NT2/D1 (cell line): ENCODE data around the gene LBP.
A peak's percentile ranks its signal among the peaks of the same experiment; 100 is the strongest.

Source experiments
- DNase-seq: peaks from one replicate; pipeline ENCODE4 v3.0.0-alpha.2; 2011; ENCODE audit warnings: low read depth, low spot score
- H3K27me3 ChIP-seq: 2 replicates; pipeline ENCODE4 v1.6.0; 2011; ENCODE audit warnings: mild to moderate bottlenecking; ENCODE audit not compliant: insufficient read length, insufficient read depth
- H3K36me3 ChIP-seq: 2 replicates; pipeline ENCODE4 v1.6.1; 2011; ENCODE audit warnings: mild to moderate bottlenecking, low read length, mixed read lengths; ENCODE audit not compliant: insufficient read depth, insufficient read length
- H3K4me1 ChIP-seq: 2 replicates; pipeline ENCODE4 v1.5.1; 2011; ENCODE audit not compliant: insufficient read depth, insufficient read length
- H3K4me3 ChIP-seq: 2 replicates; pipeline ENCODE4 v1.5.1; 2011; ENCODE audit warnings: low read depth; ENCODE audit not compliant: insufficient read length
- H3K9ac ChIP-seq: 2 replicates; pipeline ENCODE4 v1.6.0; 2011; ENCODE audit warnings: low read depth; ENCODE audit not compliant: insufficient read length
- H3K9me3 ChIP-seq: 2 replicates; pipeline ENCODE4 v1.5.1; 2011; ENCODE audit warnings: mild to moderate bottlenecking, low read length; ENCODE audit not compliant: insufficient read depth
- SUZ12 ChIP-seq: IDR thresholded peaks from 2 replicates; pipeline ENCODE4 v1.6.1; 2011; ENCODE audit not compliant: insufficient read length, insufficient read depth; ENCODE audit errors: extremely low read depth
- YY1 ChIP-seq: IDR thresholded peaks from 2 replicates; pipeline ENCODE4 v1.6.1; 2011; ENCODE audit not compliant: insufficient read length, insufficient read depth
- ZNF274 ChIP-seq: IDR thresholded peaks from 2 replicates; pipeline ENCODE4 v1.6.1; 2011; ENCODE audit warnings: mild to moderate bottlenecking, low read depth, low read length

The LBP gene

GRCh38 chr20:38346247-38346651 is at the start of gene LBP:
TSS of gene LBP (plus strand) at chr20:38346482. CDS start at chr20:38346517, 35 bp downstream.
- H3K36me3 ChIP-seq: no peaks in the 10 kb centered on the region
- H3K4me3 ChIP-seq: no peak within 1 kb of the TSS
- no peaks in the 10 kb centered on the region for H3K27me3 ChIP-seq
- TF ChIP-seq YY1 (no peak), ZNF274 (no peak), SUZ12 (no peak)
- H3K4me1 ChIP-seq: peaks cover 21% of the 10 kb centered on the region
- H3K9me3 ChIP-seq: no peaks in the 10 kb centered on the region
- no peak within 1 kb of the TSS for H3K9ac ChIP-seq
- DNase-seq: no peak

GRCh38 chr20:38297916-38298674 is 48.2 kb upstream of the LBP start:
- Histone ChIP-seq H3K36me3 (no peaks in the 10 kb centered on the region), H3K9ac (no peak overlapping the region), H3K4me3 (no peak overlapping the region), H3K9me3 (no peaks in the 10 kb centered on the region), H3K27me3 (peaks cover 3% of the 10 kb centered on the region), H3K4me1 (peaks cover 13% of the 10 kb centered on the region)
- DNase-seq: no peak
- no peak for TF ChIP-seq YY1

DNA sequence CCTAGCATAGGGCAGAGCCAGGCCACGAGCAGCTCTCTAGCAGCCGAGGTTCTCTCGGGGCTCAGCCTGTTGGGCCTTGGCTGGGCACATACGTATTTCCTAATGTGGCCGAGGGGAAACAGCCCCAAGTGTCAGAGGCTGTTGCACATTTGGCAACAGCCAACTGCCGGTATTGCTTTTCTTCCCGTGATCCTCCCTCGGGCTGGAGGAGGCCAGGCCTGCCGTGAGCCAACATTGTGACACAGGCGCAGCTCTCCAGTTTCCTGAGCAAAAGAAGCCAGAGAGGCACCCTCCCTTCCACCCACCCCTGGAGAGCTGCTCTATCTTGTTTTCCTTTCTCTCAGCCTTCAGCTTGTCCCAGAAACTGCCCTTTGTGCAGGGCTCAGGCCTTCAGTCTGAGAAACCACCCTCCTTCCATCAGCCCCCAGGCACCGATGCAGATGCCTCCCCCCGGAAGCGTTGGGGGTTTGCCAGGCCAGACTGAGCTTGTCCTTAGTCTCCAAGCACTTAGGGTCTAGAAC is 47.5 kb upstream of the LBP start:
- TF ChIP-seq YY1: no peak
- no peak for TF ChIP-seq ZNF274
- no peak for TF ChIP-seq SUZ12
- peaks cover 3% of the 10 kb centered on the region for H3K27me3 ChIP-seq
- no peak overlapping the region for H3K4me3 ChIP-seq
- peaks cover 7% of the 10 kb centered on the region for H3K4me1 ChIP-seq
- H3K9me3 ChIP-seq: no peaks in the 10 kb centered on the region
- no peaks in the 10 kb centered on the region for H3K36me3 ChIP-seq
- DNase-seq: no peak
- H3K9ac ChIP-seq: peak overlapping the region; percentile 12

- Histone ChIP-seq H3K9ac (no peak overlapping the region), H3K36me3 (no peaks in the 10 kb centered on the region), H3K9me3 (no peaks in the 10 kb centered on the region), H3K27me3 (peaks cover 3% of the 10 kb centered on the region), H3K4me1 (peaks cover 9% of the 10 kb centered on the region), H3K4me3 (no peak overlapping the region)
- no peak for TF ChIP-seq ZNF274
- TF ChIP-seq SUZ12: no peak
- no peak for TF ChIP-seq YY1
- DNase-seq: no peak
Measured at GRCh38 chr20:38299963-38300362, 46.3 kb upstream of the LBP start.

DNA sequence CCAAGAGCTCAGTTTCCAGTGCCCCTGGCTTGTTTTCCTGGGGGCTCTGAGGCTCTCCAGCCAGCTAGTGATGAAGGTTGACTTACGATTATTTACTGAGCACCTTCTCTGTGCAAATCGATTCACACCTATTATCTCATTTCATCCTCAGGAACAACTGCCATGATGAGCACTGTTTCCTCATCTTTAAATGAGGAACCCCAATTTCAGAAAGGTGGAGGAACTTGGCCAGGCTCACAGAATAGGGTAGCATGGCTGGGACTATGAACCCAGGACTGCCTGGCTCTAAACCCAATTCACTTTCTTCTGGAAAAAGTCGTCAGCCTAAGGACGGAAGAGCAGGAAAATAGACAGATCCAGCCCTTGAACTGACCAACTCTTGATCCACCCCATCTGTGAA is 45.8 kb upstream of the LBP start:
- Histone ChIP-seq H3K4me1 (peaks cover 9% of the 10 kb centered on the region), H3K36me3 (no peaks in the 10 kb centered on the region), H3K4me3 (no peak overlapping the region), H3K9ac (no peak overlapping the region), H3K9me3 (no peaks in the 10 kb centered on the region), H3K27me3 (peaks cover 3% of the 10 kb centered on the region)
- DNase-seq: no peak
- no peak for TF ChIP-seq ZNF274
- TF ChIP-seq YY1: no peak
- TF ChIP-seq SUZ12: no peak

GRCh38 chr20:38301309-38301708 is 45.0 kb upstream of the LBP start:
- H3K4me1 ChIP-seq: peaks cover 9% of the 10 kb centered on the region
- no peak overlapping the region for H3K9ac ChIP-seq
- no peak for DNase-seq
- TF ChIP-seq YY1 (no peak), ZNF274 (no peak), SUZ12 (no peak)
- H3K4me3 ChIP-seq: no peak overlapping the region
- no peaks in the 10 kb centered on the region for H3K9me3 ChIP-seq
- H3K27me3 ChIP-seq: peaks cover 3% of the 10 kb centered on the region
- no peaks in the 10 kb centered on the region for H3K36me3 ChIP-seq

- TF ChIP-seq YY1: no peak
- no peak for TF ChIP-seq SUZ12
- no peak for TF ChIP-seq ZNF274
- no peak overlapping the region for H3K4me3 ChIP-seq
- no peaks in the 10 kb centered on the region for H3K36me3 ChIP-seq
- H3K27me3 ChIP-seq: peaks cover 3% of the 10 kb centered on the region
- no peak overlapping the region for H3K9ac ChIP-seq
- DNase-seq: no peak
- H3K4me1 ChIP-seq: peaks cover 9% of the 10 kb centered on the region
- no peaks in the 10 kb centered on the region for H3K9me3 ChIP-seq
Measured at GRCh38 chr20:38302786-38303185, 43.5 kb upstream of the LBP start.
